ENCODE results near the gene HTN3.
"Not testable (repeated sequence)": the region's sequence is repeated elsewhere in the genome, so short reads cannot be mapped to it uniquely, and the experiment has no call there.

DNA sequence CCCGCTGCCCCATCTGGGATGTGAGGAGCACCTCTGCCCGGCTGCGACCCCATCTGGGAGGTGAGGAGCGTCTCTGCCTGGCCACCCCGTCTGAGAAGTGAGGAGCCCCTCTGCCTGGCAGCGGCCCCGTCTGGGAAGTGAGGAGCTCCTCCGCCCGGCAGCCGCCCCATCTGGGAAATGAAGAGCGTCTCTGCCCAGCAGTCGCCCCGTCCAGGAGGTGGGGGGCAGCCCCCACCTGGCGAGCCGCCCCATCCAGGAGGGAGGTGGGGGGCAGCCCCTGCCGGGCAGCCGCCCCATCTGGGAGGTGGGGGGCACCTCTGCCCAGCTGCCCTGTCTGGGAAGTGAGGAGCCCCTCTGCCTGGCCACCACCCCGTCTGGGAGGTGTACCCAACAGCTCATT, 9.3 kb downstream of the HTN3 start:
- TF ChIP-seq EZH2 (IDR thresholded peaks at IDR 0.05; ENCODE audit: borderline replicate concordance, low read length); CTCF (conservative IDR thresholded peaks at IDR 0.05 in 1 of 2, IDR thresholded peaks at IDR 0.05 in 1 of 2; ENCODE audit: extremely low read depth in 1 of 2, insufficient read depth in 1 of 2, low read depth in 1 of 2, low read length in 2 of 2): not testable (repeated sequence)

All from mammary epithelial cell (primary cell).